GM23338 (cell line): ENCODE results near the gene DNASE2. TPM values are rescaled to one million over a fixed set of nuclear protein-coding genes. Genes with fewer than 3 reads are reported as not detected.

Source experiments
- ATAC-seq: fragments of 200-7000 bp; cut with Tn5 transposase; 3 replicates; pipeline ENCODE4 v1.9.1; 2020
- DNase-seq: peaks from one replicate; pipeline ENCODE4 v3.0.0-alpha.2; 2015; ENCODE audit warnings: low spot score
- H2AFZ ChIP-seq: fragments of 200-600 bp; sonication (generic); 2 replicates; pipeline ENCODE4 v1.8.0; 2016; ENCODE audit warnings: antibody characterized with exemption, mild to moderate bottlenecking, moderate library complexity
- H3F3A ChIP-seq: fragments of 200-600 bp; sonication (generic); replicated peaks from 2 replicates; pipeline ENCODE4 v1.8.0; 2017; ENCODE audit warnings: antibody characterized with exemption, mixed run types, low read depth
- H3K27ac ChIP-seq: fragments of 200-600 bp; sonication (generic); 2 replicates; pipeline ENCODE4 v1.6.1; 2016; ENCODE audit warnings: low read depth
- H3K27me3 ChIP-seq: fragments of 200-600 bp; sonication (generic); 2 replicates; pipeline ENCODE4 v1.8.0; 2016; ENCODE audit warnings: mild to moderate bottlenecking, mixed run types, moderate library complexity; ENCODE audit not compliant: insufficient read depth
- H3K36me3 ChIP-seq: fragments of 200-600 bp; sonication (generic); 2 replicates; pipeline ENCODE4 v1.8.0; 2016; ENCODE audit warnings: mild to moderate bottlenecking; ENCODE audit not compliant: insufficient read depth
- H3K4me1 ChIP-seq: fragments of 200-600 bp; sonication (generic); 2 replicates; pipeline ENCODE4 v1.8.0; 2016; ENCODE audit warnings: mild to moderate bottlenecking, moderate library complexity; ENCODE audit not compliant: insufficient read depth
- H3K4me2 ChIP-seq: fragments of 200-600 bp; sonication (generic); 2 replicates; pipeline ENCODE4 v1.7.1; 2017; ENCODE audit warnings: mixed run types
- H3K4me3 ChIP-seq: fragments of 200-600 bp; sonication (generic); 2 replicates; pipeline ENCODE4 v1.6.1; 2016; ENCODE audit warnings: mixed run types
- H3K79me2 ChIP-seq: fragments of 200-600 bp; sonication (generic); replicated peaks from 2 replicates; pipeline ENCODE4 v1.8.0; 2017; ENCODE audit warnings: mild to moderate bottlenecking; ENCODE audit not compliant: insufficient read depth
- H3K9me2 ChIP-seq: fragments of 200-600 bp; sonication (generic); 2 replicates; pipeline ENCODE4 v1.8.0; 2017; ENCODE audit not compliant: insufficient read depth
- H4K20me1 ChIP-seq: fragments of 200-600 bp; sonication (generic); replicated peaks from 2 replicates; pipeline ENCODE4 v1.8.0; 2017; ENCODE audit warnings: mild to moderate bottlenecking; ENCODE audit not compliant: insufficient read depth
- H3K27ac Mint-ChIP-seq: 2 replicates; pipeline ENCODE4 v1.8.0; 2020; ENCODE audit warnings: inconsistent platforms, mild to moderate bottlenecking, moderate library complexity, mixed read lengths
- H3K27me3 Mint-ChIP-seq: 3 replicates; pipeline ENCODE4 v1.8.0; 2022; ENCODE audit warnings: low read depth, mild to moderate bottlenecking, moderate library complexity, mixed read lengths, inconsistent platforms; ENCODE audit not compliant: insufficient read depth, poor library complexity
- H3K36me3 Mint-ChIP-seq: 3 replicates; pipeline ENCODE4 v1.8.0; 2021; ENCODE audit warnings: low read depth, mild to moderate bottlenecking, inconsistent platforms, moderate library complexity, mixed read lengths
- H3K4me1 Mint-ChIP-seq: 3 replicates; pipeline ENCODE4 v1.8.0; 2020; ENCODE audit warnings: mild to moderate bottlenecking, inconsistent platforms, mixed read lengths
- H3K4me3 Mint-ChIP-seq: 3 replicates; pipeline ENCODE4 v1.8.0; 2021; ENCODE audit warnings: moderate library complexity, mild to moderate bottlenecking, inconsistent platforms, mixed read lengths
- H3K9me3 Mint-ChIP-seq: 3 replicates; pipeline ENCODE4 v1.8.0; 2020; ENCODE audit warnings: moderate library complexity, mild to moderate bottlenecking, inconsistent platforms, mixed read lengths
- CREB1 ChIP-seq: fragments of 250-450 bp; sonication (Bioruptor Pico); IDR thresholded peaks from 2 replicates; pipeline ENCODE4 v1.5.0; 2020; ENCODE audit warnings: low read depth, mild to moderate bottlenecking, moderate library complexity
- ETS1 ChIP-seq: IDR thresholded peaks from 2 replicates; pipeline ENCODE4 v1.6.1; 2016; ENCODE audit warnings: antibody characterized with exemption
- EZH2 ChIP-seq: fragments of 200-600 bp; sonication (generic); IDR thresholded peaks from one replicate; pipeline ENCODE4 v1.8.0; 2017; ENCODE audit warnings: antibody characterized with exemption, mild to moderate bottlenecking, low read depth; ENCODE audit not compliant: unreplicated experiment
- EZH2phosphoT487 ChIP-seq: fragments of 200-600 bp; sonication (generic); IDR thresholded peaks from one replicate; pipeline ENCODE4 v1.8.1; 2018; ENCODE audit warnings: antibody characterized with exemption; ENCODE audit not compliant: unreplicated experiment
- JUNB ChIP-seq: IDR thresholded peaks from one replicate; pipeline ENCODE4 v1.6.1; 2016; ENCODE audit warnings: antibody characterized with exemption; ENCODE audit not compliant: unreplicated experiment
- NANOG ChIP-seq: IDR thresholded peaks from 2 replicates; pipeline ENCODE4 v1.6.1; 2016; ENCODE audit warnings: antibody characterized with exemption, borderline replicate concordance
- POLR2AphosphoS5 ChIP-seq: IDR thresholded peaks from 2 replicates; pipeline ENCODE4 v1.6.1; 2016; ENCODE audit warnings: antibody characterized with exemption, low read depth
- STAT1 ChIP-seq: IDR thresholded peaks from one replicate; pipeline ENCODE4 v1.6.1; 2016; ENCODE audit warnings: antibody characterized with exemption; ENCODE audit not compliant: unreplicated experiment
- ZNF331 ChIP-seq: fragments of 250-450 bp; sonication (Bioruptor Pico); IDR thresholded peaks from 2 replicates; pipeline ENCODE4 v1.5.0; 2020; ENCODE audit warnings: low read depth, mild to moderate bottlenecking, moderate library complexity
- ZNF462 ChIP-seq: fragments of 250-450 bp; sonication (Bioruptor Pico); IDR thresholded peaks from 2 replicates; pipeline ENCODE4 v1.5.0; 2020; ENCODE audit warnings: mild to moderate bottlenecking, moderate library complexity
- long read RNA-seq: library from polyadenylated mRNA; unstranded; transcript quantifications from one replicate; pipeline ENCODE4 v2.0.0, GENCODE V29; 2020; ENCODE audit not compliant: unreplicated experiment
- polyA plus RNA-seq: library from polyadenylated mRNA; unstranded; fragments of >200 nt; fragmentation: Nextera tagmentation; extraction: Ambion mirVana; gene quantifications from 2 replicates; pipeline ENCODE4 v1.2.1, GENCODE V29; 2016
- total RNA-seq: library from RNA; depleted of rRNA; stranded (reverse); fragments of >200 nt; shearing (Covaris generic); gene quantifications from 2 replicates; pipeline ENCODE4 v1.2.3, GENCODE V29; 2014; rRNA removed

Gene DNASE2
- 27.3 and 35.0 TPM in 2 replicates for total RNA-seq
- polyA plus RNA-seq: 15.9 and 17.4 TPM in 2 replicates
- long read RNA-seq, partial matches to known transcripts: 0 of 5 reads
- long read RNA-seq, other reads (novel, unspliced or antisense): 0 of 5 reads

GRCh38 chr19:12881172-12881808 is at the start of gene DNASE2:
Gene DNASE2, minus strand, starts transcription at chr19:12881449. Its CDS starts 74 bp downstream, at chr19:12881375.
- Mint-ChIP-seq H3K4me1 (peaks cover 11% of the 10 kb centered on the region), H3K4me3 (peak within 1 kb of the TSS; percentile 90), H3K9me3 (peaks cover 20% of the 10 kb centered on the region), H3K36me3 (peaks cover 26% of the 10 kb centered on the region), H3K27ac (peak within 1 kb of the TSS; percentile 95), H3K27me3 (peaks cover 20% of the 10 kb centered on the region)
- ATAC-seq: peak; percentile 60
- no peaks in the 10 kb centered on the region for H3K36me3 ChIP-seq
- peak; percentile 99 for DNase-seq
- H3K9me2 ChIP-seq: no peaks in the 10 kb centered on the region; the same call in 1 of the 2 replicates
- peak within 1 kb of the TSS; percentile 99 for H2AFZ ChIP-seq
- H3K4me3 ChIP-seq: peak within 1 kb of the TSS; percentile 91
- peak within 1 kb of the TSS; percentile 79; the same call in 1 of the 2 replicates for H3K27ac ChIP-seq
- peak within 1 kb of the TSS; percentile 94 for H3K4me2 ChIP-seq
- H3K79me2 ChIP-seq: no peaks in the 10 kb centered on the region
- peaks cover 11% of the 10 kb centered on the region for H3K27me3 ChIP-seq
- H3K4me1 ChIP-seq: peaks cover 3% of the 10 kb centered on the region; the same call in 1 of the 2 replicates
- peaks cover 26% of the 10 kb centered on the region for H3F3A ChIP-seq
- TF ChIP-seq ETS1 (peak; percentile 30; the same call in 1 of the 2 replicates), POLR2AphosphoS5 (peak; percentile 87), EZH2phosphoT487 (no peak), CREB1 (no peak), NANOG (no peak), JUNB (no peak)
- no peaks in the 10 kb centered on the region for H4K20me1 ChIP-seq

GRCh38 chr19:12930002-12930645 is 48.9 kb upstream of the DNASE2 start:
- Mint-ChIP-seq H3K36me3 (peaks cover 59% of the 10 kb centered on the region), H3K27ac (no peak overlapping the region), H3K4me1 (peaks cover 17% of the 10 kb centered on the region), H3K4me3 (no peak overlapping the region), H3K9me3 (no peaks in the 10 kb centered on the region), H3K27me3 (peaks cover 6% of the 10 kb centered on the region)
- Histone ChIP-seq H3K27me3 (no peaks in the 10 kb centered on the region), H3K9me2 (no peaks in the 10 kb centered on the region), H3K4me3 (no peak overlapping the region), H2AFZ (no peak overlapping the region), H3K4me1 (peaks cover 7% of the 10 kb centered on the region; the same call in 1 of the 2 replicates), H3K4me2 (no peak overlapping the region), H3K27ac (no peak overlapping the region), H4K20me1 (no peaks in the 10 kb centered on the region; the same call in 1 of the 2 replicates), H3F3A (no peaks in the 10 kb centered on the region), H3K79me2 (peaks cover 27% of the 10 kb centered on the region), H3K36me3 (peaks cover 34% of the 10 kb centered on the region)
- no peak for ATAC-seq
- no peak for DNase-seq
- no peak for TF ChIP-seq ETS1
- TF ChIP-seq ZNF462: no peak
- no peak for TF ChIP-seq STAT1
- no peak for TF ChIP-seq JUNB
- no peak for TF ChIP-seq EZH2
- TF ChIP-seq EZH2phosphoT487: no peak
- no peak for TF ChIP-seq ZNF331 (CRISPR knock-in tag)
- no peak for TF ChIP-seq POLR2AphosphoS5
- no peak for TF ChIP-seq NANOG
- TF ChIP-seq CREB1: no peak
